Stimulated activated CD4-positive, alpha-beta T cell treated with anti-CD3 and anti-CD28 coated beads, Interleukin-12 subunit alpha, Interleukin-12 subunit beta, amount 100 ng/mL, for 24 hours (primary cell): ENCODE measurements around the gene PARP1.
"Not testable (repeated sequence)": the region's sequence is repeated elsewhere in the genome, so short reads cannot be mapped to it uniquely, and the experiment has no call there.

Experiments used
- DNase-seq, 2 experiments: peaks; one replicate each; pipeline ENCODE4 v3.0.0-alpha.2; 2020; ENCODE audit warnings: low read depth in 2 of 2

Gene PARP1

DNA sequence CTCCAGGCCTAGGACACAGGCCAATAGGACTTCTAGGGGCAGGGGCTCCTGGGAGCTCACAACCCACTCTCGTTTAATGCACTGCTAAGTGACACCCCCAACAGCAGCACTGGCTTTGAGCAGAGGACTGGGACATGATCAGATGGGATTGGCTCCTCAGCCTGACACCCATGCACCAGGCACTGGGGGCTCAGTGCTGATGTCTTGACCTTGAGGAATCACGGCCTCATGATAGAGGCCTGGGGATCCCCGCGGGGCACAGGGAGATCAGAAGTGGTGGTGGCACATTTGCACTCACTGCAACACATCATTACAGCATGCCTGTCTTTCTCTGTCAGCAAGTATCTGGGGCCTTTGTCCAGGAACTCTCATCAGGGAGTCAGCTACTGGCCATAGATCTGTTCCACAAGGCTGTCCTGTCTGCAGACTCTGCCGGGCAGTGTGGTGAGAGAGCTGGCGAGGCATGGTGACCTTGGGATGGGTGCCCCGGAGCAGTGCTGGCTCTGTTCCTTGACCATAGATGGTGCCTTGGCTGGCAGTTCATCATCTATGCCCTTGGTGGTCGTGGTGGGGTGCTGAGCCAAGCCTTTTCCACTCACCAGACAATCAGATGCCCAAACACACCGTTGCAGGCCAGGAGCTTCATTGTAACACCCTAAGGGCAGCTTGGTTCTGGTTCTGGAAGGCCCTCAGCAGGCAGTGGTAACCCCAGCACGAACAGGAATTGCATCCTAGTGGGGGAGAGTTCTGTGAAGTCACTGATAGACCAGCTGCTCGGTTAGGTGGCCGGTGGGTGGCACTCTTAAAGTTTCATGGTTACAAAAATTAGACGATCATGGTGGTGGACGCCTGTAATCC lies 22.2 kb upstream of the PARP1 start:
- DNase-seq, result no peak

- DNase-seq, result no peak
Observed at GRCh38 chr1:226428791-226429461, 21.0 kb upstream of the PARP1 start.

GRCh38 chr1:226428348-226428747 lies 20.5 kb upstream of the PARP1 start:
- no peak for DNase-seq

DNA sequence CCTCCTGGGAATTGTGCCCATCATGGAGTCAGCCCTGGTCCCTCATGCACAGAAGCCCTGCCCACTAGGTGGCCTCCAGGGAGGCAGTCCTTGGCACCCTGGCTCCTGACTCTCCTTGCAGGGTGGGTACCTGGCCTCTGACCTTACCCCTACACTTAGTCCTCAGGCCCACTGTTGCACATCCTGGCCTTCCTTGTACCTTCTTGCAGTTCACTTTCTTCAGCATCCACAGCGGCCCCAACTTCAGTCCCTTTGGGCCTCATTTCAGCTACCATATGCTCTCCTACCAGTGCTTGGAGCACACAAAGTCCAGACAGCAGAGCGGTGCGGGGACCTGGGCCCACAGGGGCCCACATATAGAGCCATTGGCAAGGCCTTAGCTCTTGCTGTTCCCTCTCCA lies 19.2 kb upstream of the PARP1 start:
- no peak for DNase-seq

DNA sequence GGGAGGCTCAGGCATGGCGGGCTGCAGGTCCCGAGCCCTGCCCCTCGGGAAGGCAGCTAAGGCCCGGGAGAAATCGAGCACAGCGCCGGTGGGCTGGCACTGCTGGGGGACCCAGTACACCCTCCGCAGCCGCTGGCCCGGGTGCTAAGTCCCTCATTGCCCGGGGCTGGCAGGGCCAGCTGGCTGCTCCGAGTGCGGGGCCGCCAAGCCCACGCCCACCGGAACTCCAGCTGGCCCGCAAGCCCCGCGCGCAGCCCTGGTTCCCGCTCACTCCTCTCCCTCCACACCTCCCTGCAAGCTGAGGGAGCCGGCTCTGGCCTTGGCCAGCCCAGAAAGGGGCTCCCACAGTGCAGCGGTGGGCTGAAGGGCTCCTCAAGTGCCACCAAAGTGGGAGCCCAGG lies 18.5 kb upstream of the PARP1 start:
- DNase-seq, result not testable (repeated sequence)

- no peak for DNase-seq
Observed at GRCh38 chr1:226425431-226426031, 17.6 kb upstream of the PARP1 start.

- DNase-seq, result no peak
Observed at GRCh38 chr1:226425004-226425378, 17.1 kb upstream of the PARP1 start.

DNA sequence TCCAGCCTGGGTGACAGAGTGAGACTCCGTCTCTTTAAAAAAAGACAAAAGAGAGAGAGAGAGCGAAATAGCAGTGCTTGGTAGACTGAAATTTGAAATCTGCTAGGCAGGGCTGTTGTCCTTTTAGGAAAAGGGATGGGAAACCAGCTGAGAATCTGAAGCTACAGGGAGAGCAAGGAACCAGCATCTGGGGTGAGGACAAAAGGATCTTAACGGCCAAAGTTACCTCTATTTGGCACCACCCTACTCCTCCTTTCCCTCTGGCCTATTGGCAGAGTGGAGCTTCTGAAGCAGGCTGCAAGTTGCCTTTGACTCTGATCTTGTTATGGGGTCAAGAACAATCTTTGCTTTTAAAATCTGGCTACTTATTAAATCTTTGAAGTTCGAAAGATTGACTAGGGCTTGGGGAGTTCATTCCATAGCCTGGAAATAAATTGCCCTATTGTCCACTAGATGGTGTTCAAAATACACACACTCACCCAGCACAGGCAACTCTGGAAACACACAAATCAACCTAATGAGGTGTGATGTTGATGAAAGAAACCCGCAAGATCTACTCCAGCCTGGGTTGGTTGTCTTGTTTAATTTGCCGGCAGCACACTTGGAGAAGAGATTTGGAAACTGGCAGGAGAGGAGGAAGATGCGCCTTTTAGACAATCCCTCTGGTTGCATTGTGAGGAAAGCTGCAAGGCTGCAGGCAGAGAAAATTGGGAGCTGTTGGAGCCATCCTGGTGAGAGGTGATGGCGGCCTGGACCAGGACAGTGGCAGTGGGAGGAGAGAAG lies 16.5 kb upstream of the PARP1 start:
- DNase-seq, result no peak

DNA sequence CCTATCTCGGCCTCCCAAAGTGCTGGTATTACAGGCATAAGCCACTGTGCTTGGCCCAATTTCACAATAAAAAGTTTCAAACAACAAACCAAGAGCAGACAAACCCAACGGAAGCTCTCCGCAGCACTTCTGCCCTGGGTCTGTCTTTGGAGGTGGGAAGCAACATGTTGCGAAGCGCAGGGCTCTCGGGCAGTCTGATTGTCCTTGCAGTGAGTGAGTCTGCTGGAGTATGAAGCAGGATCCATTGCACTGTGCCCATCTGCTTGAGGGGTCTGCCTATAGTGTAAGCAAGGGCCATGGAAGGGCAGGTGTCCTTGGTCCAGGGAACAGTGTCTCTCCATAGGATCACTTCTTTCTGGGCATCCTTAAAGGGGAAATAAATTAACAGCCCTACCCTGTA lies 14.6 kb upstream of the PARP1 start:
- DNase-seq, result no peak

GRCh38 chr1:226420897-226421296 lies 13.0 kb upstream of the PARP1 start:
- DNase-seq, result no peak

GRCh38 chr1:226420328-226420727 lies 12.4 kb upstream of the PARP1 start:
- DNase-seq, result no peak

DNA sequence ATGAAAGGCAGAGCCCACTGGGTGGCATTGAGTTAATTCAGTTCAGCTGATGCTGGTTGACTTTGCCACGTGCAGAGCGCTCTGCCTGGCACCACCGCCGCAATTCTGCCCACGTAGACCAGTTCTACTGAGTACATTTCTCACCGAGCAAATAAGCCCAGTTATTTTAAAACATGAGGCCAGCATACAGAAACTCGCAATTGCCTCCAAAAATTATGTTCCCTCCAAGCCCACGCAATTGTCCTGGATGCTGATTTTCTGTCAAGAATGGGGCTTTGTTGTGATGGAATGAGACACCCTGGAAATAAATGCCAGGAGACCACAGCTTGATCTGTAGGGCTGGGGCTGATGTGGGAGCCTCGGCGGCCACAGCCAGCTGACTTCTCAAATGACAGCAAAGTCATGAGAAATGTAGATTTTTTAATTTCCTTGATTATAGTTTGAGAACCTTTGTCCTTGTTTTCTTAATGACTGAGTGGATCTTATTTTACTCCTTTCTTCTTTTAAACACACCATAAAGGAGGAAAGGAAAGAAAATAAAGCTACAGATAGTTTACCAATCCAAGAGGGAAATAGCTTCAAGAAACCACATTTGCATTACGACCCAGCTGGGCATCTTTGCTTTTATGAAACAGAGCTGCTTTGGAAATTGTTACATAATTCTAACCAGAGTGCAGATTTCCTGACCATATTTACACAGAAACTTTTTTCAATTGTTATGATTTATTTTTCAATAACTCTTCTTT lies 11.6 kb upstream of the PARP1 start:
- no peak for DNase-seq

- no peak for DNase-seq
Observed at GRCh38 chr1:226417830-226418546, 10.1 kb upstream of the PARP1 start.

GRCh38 chr1:226417350-226417749 lies 9.5 kb upstream of the PARP1 start:
- no peak for DNase-seq

GRCh38 chr1:226414098-226414698 lies 6.3 kb upstream of the PARP1 start:
- DNase-seq, result no peak

DNA sequence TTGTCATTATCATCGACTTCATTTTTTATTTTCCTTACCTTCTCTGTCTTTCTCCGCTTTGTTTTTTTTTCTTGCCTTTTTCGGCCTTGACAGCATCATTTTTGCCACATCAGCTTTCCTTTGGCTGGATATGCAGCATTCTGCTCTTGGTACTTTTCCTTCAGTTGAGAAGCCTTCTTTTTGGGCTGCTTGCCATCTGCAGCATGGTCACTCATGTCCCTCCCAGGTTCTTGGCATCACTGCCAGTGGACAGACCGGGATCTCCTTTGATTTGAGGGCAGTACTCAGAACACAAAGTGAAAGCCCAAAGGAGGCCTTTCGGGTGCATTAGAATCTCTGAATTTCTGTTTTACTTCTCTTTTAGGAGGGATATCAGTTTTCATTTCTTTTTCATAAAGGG lies 3.7 kb upstream of the PARP1 start:
- no peak for DNase-seq

GRCh38 chr1:226410958-226411357 lies 3.1 kb upstream of the PARP1 start:
- DNase-seq, result no peak

- no peak for DNase-seq
Observed at GRCh38 chr1:226409392-226409791, 1.5 kb upstream of the PARP1 start.

- no peak for DNase-seq
Observed at GRCh38 chr1:226408285-226409184, 642 bp upstream of the PARP1 start.

- no peak for DNase-seq
Observed at GRCh38 chr1:226407199-226407496, 745 bp downstream of the PARP1 start.
